Stimulated activated CD4-positive, alpha-beta T cell treated with anti-CD3 and anti-CD28 coated beads, TNF-alpha, amount 100 ng/mL, for 48 hours (primary cell): ENCODE measurements around the gene SPO11.

Source experiments
- DNase-seq, 3 donors: peaks; one replicate each; pipeline ENCODE4 v3.0.0-alpha.2; 2020; ENCODE audit warnings: low read depth in 3 of 3

Gene SPO11

DNA sequence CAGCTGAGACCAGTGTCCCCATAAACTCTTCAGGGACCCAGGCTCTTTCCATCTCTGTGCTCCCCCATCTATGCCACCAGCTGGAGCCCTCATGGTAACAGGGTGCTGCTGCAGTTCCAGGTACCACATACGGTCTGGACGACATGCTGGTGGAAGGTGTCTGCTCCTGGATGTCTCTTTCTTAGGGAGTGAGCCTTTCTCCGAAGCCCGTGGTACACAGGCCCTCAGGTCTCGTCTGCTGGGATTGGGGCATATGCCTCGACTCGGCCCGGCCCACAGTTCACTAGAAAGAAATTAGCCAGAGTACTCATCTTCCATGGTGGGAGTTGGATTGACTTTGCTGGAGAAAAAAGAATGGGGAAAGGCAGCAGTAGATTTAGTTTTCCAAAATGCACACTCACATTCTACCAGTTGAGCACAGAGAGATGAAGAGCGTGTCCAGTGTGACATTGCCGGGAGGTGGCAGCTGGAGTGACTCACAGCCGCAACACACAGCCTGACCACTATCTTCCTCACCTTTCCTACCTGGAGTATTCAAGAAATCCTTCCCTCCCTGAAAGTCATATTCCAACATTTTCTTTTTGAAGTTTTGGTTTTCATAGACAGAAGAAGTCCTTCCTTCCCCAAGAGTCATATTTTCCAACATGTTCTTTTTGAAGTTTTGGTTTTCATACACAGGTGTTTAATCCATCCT, 18.6 kb upstream of the SPO11 start:
- no peak for DNase-seq

DNA sequence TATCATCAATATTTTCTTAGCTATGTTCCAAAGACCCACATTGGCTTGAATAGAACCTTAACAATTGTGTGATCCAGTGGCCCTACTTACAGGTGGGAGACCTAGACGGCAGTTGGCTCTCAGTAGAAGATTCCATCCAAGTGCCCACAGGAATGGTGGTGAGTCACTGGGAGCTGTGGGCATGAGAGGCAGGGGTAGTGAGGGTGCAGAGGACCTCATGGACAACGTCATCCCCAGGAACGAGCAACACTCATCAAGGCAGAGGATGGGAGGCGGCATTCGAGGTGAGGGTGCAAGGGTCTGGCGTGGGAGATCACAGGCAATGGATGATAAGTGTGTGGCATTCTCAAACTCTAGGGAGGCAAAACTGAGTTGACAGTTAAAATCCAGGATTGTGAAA, 17.5 kb upstream of the SPO11 start:
- DNase-seq, result no peak

DNA sequence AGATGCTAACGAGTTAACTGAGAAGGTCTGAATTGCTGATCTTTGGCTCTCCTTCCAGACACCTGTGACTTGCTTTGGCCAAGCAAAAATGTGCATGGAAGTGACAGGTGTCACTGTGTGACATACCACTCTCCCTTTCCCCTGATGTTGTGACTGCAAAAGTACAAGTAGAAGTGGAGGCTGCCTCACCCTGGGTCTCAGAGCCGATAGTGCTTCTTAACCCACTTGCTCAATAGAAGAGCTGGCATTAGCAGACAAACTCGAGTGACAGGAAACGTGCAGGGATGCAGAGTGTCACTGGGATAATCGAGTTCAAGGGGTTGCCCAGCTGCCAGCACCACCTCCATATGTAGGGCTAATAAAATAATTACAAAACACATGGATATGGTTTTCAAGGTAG, 16.4 kb upstream of the SPO11 start:
- no peak for DNase-seq

DNA sequence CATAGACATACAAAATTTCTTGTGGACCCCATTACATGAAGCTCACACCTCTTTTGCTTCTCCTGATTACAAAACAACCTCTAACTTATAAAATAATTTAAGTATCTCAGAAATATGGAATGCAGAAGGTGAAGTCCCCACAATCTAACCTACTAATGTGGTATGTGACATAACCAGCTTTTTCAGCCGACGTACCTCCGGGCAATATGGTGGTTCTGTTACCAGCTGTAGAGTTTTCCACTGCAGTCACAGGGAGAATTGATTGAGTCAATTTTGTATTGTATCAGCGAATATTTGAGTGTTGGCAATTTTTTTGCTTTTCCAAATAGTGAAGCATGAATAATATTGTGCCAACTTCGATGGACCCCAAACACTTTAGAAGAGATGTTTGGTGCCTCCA, 15.7 kb upstream of the SPO11 start:
- DNase-seq, result no peak

DNA sequence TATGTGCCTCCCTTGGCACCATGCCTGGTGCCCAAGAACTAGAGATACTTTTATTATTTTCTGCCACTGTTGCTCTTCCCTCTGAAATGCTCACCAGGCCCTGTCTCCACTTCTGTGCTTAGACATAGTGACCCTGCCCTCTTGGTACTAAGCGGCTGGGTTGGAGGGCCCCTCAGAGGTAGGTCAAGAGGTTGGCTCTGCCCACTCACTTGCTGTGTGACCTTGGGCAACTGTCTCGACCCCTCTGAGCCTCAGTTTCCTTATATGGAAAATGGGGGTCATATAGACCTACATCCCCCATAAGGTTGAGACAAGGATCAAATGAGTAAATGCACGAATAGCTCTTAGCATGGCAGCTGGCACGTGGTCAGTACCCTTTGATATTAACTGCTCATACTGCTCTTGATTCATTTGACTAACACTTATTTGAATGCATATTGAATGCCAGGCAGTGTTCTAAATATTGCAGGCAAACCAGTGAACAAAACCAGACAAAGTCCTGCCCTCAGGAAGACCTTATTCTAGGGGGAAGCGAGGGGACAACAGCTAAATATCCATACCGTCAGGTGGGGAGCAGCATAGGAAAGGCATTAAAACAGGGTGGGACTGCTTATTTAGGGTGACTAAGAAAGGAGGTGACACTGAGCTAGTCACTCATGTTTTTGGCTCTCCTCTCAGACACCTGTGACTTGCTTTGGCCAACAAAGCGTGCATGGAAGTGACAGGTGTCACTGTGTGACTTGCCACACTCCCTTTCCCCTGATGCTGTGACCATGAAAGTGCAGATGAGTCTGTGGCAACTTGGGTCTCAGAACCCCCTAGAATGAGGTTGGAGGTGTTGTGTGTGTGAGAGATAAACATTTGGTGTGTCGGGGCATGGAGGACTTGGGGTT, 14.3 kb upstream of the SPO11 start:
- no peak for DNase-seq

DNA sequence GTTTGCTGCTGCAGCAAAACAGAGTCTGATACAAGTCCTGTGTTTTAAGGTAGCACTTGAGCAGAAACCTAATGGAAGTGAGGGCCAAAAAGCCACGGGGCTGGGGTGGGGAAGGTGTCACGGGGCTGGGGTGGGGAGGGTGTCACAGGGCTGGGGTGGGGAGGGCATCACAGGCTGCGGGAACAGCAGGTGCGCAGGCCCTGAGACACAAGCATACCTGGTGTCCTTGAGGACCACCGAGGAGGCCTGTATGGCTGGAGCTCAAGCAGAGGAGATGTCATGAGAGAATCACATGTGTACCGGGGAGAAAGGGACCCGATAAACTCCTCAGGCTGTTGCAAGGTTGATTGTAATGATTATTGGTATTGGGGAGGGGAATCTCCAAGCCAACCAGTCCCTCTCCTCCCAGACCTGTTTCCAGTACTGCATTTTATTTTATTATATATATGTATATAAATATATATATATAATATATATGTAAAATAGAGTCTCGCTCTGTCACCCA, 13.6 kb upstream of the SPO11 start:
- no peak for DNase-seq

DNA sequence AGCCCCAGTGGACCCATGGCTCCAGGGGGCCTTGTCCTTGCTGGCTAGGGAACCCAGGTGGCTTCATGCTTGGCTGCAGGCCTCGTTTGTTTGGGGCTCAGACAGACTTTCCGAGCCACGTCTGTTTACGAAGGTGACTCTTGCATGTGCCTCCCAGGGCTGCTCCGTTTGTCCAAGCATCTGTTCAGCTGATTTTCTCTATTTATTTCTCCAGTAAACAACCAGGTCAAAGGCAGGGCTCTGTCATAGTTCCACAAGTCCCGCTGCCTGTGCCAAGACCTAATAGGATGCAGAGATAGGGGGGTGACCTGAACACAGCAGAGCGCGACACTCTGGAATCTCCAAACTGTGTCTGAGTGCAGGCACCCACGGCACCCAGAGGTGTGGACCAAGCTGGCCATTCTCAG, 12.8 kb upstream of the SPO11 start:
- no peak for DNase-seq

DNA sequence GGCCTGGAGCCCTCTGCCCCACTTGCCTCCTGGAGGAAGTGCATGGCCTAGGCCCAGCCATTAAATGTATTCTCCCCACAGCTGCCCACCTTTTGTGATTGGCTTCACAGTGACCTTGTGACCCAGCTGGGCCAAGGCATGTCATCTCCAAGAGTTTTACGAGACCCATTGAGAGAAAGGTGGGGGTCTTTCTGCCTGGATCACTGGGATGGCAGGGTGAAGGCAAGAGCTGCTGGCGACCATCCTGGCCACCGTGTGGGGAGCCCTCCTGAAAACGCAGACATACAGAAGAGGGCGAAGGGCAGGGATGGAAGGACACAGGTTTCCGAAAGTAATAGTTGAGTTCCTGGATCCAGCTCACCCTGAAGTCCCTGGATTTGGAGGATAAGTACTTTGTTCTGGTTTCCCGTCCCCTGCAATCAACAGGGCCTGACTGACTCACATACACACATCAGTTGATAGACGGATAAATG, 12.3 kb upstream of the SPO11 start:
- no peak for DNase-seq

DNA sequence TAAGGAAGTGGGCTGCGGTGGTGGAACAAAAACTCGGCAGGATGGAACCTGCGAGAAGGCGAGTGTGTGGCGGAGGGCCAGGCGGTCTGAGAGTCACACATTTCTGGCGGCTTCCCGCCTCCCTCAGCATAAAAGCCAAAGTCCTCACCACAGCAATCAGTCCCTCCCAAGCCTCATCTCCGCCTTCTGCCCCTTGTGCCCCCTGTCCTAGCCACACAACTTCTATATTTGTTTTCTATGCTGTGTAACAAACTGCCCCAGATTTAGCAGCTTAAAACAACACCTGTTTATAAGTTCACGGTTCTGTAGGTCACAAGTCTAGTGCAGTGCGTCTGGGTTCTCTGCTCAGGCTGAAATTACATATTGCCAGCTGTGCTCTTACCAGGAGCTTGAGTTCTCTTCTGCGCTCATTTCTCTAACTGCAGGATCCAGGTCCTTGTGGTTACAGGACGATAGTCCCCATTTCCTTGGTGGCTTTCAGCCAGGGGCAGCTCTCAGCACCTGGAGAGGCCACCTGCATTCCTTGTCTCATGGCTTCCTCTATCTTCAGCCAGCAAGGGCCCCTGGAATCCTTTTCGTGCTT, 11.7 kb upstream of the SPO11 start:
- no peak for DNase-seq

DNA sequence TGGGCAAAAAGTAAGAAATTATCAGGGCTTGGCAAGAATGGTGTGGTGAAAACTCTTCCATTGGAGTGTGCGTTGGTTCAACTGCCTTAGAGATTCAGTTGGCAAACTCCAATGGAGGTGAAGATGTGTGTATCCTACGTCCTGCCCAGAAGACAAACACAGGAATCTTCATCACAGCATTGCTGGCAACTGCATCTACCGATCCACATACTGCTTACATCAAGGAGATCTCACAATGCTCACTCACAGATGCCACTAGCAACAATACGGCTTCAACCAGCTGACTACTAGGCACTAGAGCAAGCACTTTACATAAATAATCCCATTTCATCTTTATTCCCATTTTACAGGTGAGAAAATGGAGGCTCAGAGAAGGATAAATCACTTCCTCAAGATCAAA, 10.0 kb upstream of the SPO11 start:
- DNase-seq, result no peak

DNA sequence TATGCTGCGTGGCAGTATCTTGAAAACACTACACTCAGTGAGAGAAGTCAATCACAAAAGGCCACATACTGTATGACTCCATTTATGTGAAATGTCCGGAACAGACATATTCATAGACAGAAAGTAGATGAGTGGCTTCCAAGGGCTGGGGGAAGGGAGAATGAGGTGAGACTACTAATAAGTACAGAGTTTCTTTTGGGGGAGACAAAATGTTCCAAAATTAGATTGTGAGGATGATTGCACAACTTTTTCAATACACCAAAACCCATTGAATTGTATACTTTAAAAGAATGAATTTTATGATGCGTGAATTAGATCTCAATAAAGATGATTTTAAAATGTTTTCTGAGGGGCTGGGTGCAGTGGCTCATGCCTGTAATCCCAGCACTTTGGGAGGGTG, 9.2 kb upstream of the SPO11 start:
- DNase-seq, result no peak

DNA sequence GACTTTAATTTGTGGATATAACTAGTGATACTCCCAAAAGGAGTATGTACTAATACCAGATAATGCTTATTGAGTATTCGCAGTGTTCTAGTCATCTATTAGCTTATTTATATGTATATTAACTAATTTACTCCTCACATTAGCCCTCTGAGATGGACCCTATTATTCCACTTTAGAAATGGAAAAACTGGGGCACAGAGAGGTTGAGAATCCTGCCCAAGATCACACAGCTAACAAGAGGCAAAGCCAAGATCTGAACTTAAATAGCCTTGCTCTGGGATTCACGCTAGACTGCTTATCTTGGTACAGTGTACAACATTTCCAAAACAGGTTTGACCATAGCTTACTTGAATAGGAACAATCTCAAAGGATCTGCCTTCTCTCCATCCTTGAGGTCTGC, 8.5 kb upstream of the SPO11 start:
- DNase-seq, result no peak

DNA sequence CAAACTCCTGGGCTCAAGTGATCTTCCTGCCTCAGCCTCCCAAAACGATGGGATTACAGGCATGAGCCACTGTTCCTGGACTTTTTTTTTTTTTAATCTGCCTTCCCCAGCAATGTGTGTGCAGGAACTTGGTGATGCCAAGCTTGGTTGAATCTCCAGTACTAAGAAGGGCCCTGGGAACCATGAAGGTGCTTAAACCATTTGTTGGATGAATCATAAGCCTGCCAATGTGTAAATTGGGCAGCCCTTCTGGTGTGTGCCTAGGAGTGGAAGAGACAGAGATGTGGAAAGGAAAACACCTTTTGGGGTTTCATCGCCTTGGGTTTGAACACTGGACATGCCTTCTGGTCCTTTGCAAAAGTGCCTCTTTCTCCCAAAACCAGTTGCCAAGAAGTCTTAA, 7.1 kb upstream of the SPO11 start:
- DNase-seq, result no peak

DNA sequence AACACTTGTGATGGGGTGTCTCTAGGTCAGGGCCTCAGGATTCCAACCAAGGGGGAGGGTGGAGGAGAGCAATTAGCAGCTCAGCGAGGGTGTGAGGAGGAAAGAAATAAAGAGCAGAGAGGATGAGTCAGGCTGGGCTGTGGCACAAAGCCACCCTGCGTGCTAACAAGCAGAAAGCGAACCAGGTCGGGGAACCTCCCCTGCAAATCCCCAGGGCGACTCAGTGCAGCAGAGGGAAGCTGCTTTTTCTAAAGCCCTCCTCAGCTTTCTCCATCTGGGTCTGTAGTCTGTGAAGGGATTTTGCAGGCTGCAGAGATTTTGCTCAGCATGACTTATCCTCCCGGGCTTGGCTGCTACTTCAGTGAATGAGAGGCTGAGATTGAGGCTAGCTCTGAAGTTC, 6.6 kb upstream of the SPO11 start:
- no peak for DNase-seq

DNA sequence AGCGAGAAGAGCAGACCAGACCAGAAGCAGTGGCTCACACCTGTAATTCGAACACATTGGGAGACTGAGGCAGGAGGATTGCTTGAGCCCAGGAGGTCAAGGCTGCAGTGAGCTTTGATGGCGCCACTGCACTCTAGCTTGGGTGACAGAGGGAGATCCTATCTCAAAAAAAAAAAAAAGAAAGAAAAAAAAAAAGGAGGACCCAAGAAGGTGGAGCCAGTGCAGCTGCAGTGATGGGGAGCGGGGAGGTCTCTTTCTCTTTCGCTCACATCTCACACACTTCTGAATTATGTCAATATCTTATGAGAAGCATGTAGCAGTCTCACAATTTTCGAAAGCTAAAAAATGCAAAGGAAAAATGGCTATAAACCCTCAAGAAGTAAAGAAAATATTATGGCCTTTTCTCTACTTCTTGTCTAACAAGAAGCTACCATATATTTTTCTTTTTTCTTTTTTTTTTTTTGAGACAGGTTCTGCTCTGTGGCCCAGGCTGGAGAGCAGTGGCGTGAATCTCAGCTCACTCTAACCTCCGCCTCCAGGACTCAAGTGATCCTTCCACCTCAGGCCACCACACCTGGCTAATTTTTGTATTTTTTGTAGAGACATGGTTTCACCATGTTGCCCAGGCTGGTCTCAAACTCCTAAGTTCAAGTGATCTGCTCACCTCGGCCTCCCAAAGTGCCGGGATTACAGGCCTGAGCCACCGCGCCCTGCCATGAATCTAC, 3.8 kb upstream of the SPO11 start:
- DNase-seq, result no peak

DNA sequence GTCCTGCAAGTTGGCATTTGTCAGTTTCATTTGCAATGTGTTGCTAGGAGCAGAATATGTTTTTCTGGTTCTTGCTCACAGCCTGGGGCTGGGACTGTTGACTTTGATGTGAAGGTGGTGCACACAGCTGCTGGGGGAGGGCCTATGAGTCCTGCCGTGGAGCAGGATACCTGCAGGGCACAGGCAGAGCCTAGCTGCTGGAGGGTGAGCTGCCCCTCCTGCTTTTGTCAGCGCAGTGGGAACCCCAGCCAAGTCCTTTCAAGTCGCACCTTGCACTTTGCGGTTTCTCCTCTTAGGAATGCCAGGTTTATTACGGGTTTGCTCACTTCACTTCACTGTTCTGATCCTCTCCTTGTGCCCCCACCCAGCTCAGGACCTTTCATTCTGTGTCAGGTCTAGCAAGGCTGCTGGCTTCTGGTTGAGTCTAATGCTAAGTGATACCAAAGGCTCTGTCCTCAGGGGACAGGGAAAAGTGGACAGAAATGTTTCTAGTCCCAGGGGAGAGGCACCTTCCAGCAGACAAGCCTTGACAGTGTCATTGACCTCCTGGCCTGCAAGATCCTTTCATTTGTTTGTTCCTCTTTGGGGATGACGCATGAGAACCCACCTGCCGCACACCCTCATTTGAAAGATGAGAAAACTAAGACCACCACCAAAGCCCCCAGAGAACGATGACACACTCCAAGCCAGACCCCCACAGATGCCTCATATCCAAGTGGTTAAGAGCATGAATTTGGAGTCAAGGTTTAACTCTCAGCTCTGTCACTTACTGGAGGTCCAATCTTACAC, 2.7 kb upstream of the SPO11 start:
- no peak for DNase-seq

DNA sequence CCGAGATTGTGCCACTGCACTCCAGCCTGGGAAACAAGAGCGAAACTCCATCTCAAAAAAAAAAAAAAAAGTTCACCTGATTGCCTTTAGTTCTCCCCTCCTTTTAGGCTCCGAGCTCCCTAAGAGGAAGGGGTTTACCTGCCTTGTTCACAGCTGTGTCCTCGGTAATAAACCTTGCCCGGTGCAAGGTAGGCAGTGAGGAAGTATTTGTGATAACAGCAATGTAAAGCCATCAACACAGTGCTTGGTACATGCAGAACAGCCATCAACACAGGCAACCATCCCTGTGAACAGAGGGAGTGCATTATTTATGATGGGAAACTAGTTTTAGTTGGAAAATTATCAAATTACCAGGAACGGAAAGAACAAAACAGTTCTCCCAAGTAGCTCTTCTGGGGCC, 1.8 kb upstream of the SPO11 start:
- DNase-seq, result no peak

DNA sequence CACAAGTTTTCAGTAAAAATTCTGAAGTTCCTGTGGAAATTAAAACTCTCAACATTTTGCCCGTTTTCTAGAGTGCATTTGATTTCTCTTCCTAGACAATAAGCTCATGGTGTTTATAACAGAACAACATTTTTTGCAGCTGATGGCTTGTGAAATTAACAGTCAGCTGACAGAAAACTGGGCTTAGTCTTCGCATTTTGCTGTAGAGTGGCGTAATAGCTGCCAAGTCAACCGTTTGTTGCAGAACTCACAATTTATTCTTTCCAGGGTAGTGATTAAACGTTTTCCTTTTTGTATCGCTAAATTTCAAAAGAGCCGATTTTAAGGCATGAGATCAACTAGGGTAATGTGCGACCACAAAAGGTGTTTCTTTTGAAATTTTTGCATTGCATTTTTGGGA, 1.4 kb downstream of the SPO11 start:
- DNase-seq, result no peak

DNA sequence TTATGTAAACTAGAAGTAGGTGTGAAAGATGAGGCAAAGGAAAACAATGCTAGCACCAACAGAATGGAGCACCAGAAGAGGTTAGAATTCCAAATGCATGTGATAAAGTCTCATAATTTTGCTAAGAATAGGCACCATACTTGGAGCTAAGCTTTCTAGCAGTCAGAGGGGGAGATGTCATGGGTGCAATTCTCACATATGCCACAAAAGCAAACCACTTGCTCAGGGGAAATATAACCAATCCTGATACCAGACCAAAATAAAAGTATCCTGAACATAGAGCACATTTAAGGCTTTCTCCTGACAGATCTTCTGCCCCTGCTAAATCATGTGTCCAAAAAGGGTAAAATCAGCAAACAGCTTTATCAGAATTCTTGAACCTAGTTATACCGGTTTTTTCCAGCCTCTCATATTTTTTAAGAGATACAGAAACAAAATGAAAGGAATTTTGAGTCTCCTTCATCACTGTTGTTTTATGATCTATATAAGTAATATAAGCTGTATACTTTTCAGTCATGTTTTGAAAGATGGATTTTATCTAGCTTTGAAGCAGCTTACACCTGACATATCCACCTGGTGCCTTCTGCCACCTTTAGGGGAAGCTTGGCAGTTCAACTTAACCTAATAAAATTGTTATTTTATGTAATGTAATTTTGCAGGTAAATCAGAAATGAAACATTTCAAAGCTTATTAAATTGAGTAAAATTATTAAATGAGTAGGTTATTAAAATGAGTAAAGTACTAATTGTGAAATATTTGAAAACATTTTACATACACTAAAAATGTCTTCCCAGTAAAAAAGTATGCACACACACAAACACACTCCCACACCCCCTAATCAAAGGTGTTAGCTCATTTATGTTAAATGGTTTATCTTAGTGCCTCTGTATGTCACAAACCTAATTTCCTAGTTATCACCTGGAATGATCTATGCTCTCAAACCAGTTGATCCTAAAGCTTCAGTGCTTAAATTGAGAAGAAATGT, 2.8 kb downstream of the SPO11 start:
- no peak for DNase-seq

DNA sequence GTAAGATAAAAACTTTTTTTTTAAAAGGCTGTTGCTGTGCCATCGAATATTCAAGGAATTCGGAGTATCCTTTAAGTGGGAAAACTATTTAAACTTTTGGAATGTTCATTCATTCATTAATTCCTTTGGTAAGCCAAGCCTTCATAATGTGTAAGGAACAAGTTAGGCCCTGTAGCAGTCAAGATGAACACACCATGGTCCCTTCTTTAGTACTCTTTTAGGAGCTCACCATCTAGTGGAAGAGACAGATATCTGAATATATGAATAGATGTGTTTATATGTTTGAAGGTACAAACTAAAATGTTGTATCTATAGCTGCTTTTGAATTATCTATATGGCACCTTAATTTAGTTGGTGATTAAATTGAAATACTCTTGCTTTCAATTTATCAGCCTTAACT, 5.8 kb downstream of the SPO11 start:
- DNase-seq, result no peak
